Left ventricle myocardium superior (tissue), 1 donor: ENCODE measurements around the gene ARL4D. TPM values are rescaled to one million over a fixed set of nuclear protein-coding genes. Genes with fewer than 3 reads are reported as not detected.
A peak's percentile ranks its signal among the peaks of the same experiment; 100 is the strongest.
"Not testable (repeated sequence)": the region's sequence is repeated elsewhere in the genome, so short reads cannot be mapped to it uniquely, and the experiment has no call there.

Source experiments
- ATAC-seq: fragments of 200-7000 bp; cut with Tn5 transposase; one replicate; pipeline ENCODE4 v1.9.1; 2020; ENCODE audit warnings: mild to moderate bottlenecking, moderate library complexity
- DNase-seq: peaks from one replicate; pipeline ENCODE4 v3.0.0-alpha.2; 2020
- intact Hi-C: fragments of 100-400 bp; cut with micrococcal nuclease; formaldehyde crosslinking; loops from one replicate; pipeline ENCODE4 v1.11.0; 2022
- long read RNA-seq: library from polyadenylated mRNA; unstranded; transcript quantifications from one replicate; pipeline ENCODE4 v2.0.0, GENCODE V29; 2021
- total RNA-seq: library from RNA; stranded (reverse); fragmentation: NEBNext Ultra II Directional; extraction: Animal tissue kit (Norgen Biotek cat#: 25700); gene quantifications from one replicate; pipeline ENCODE4 v1.2.1, GENCODE V29; 2021
- donor health status: DM: no; HTN: yes; CAD: no; lungs with severe emphysema.

Gene ARL4D
- 6.7 TPM for total RNA-seq
- long read RNA-seq, transcript ARL4D-201 (2 exons, 1,612 nt) = major isoform, 9 of 15 reads
- long read RNA-seq, partial matches to known transcripts = 5 of 15 reads
- long read RNA-seq, other reads (novel, unspliced or antisense) = 1 of 15 reads

GRCh38 chr17:43398724-43399595, at the start of gene ARL4D:
ARL4D (plus strand) TSS chr17:43398993; CDS start chr17:43399733, 740 bp downstream.
- intact Hi-C loops = no loop called here
- DNase-seq (peak; percentile 97), ATAC-seq (peak; percentile 94)

GRCh38 chr17:43349142-43349541, 49.7 kb upstream of the ARL4D start:
- intact Hi-C loops = no loop called here
- DNase-seq = no peak
- no peak for ATAC-seq

GRCh38 chr17:43350888-43351361, 47.9 kb upstream of the ARL4D start:
- DNase-seq = no peak
- ATAC-seq = no peak
- intact Hi-C loops = no loop called here

- ATAC-seq = peak; percentile 53
- no peak for DNase-seq
- intact Hi-C loops = no loop called here
Measured at GRCh38 chr17:43351691-43352090, 47.1 kb upstream of the ARL4D start.

GRCh38 chr17:43352579-43353331, 46.0 kb upstream of the ARL4D start:
- DNase-seq (no peak), ATAC-seq (no peak)
- intact Hi-C loops = no loop called here

- intact Hi-C loops = no loop called here
- no peak for DNase-seq
- ATAC-seq = no peak
Measured at GRCh38 chr17:43353393-43353792, 45.4 kb upstream of the ARL4D start.

GRCh38 chr17:43354371-43354770, 44.4 kb upstream of the ARL4D start:
- no peak for ATAC-seq
- intact Hi-C loops = no loop called here
- no peak for DNase-seq

- DNase-seq = no peak
- intact Hi-C loops = no loop called here
- ATAC-seq = no peak
Measured at GRCh38 chr17:43356450-43356849, 42.3 kb upstream of the ARL4D start.

GRCh38 chr17:43356999-43357398, 41.8 kb upstream of the ARL4D start:
- DNase-seq (no peak), ATAC-seq (no peak)
- intact Hi-C loops = no loop called here

GRCh38 chr17:43359469-43360110, 39.2 kb upstream of the ARL4D start:
- DNase-seq (no peak), ATAC-seq (no peak)
- intact Hi-C loops = no loop called here

- intact Hi-C loops = no loop called here
- DNase-seq (no peak), ATAC-seq (peak; percentile 22)
Measured at GRCh38 chr17:43360376-43360738, 38.4 kb upstream of the ARL4D start.

- DNase-seq (peak; percentile 88), ATAC-seq (peak; percentile 86)
- intact Hi-C loops = no loop called here
Measured at GRCh38 chr17:43360739-43361505, 37.9 kb upstream of the ARL4D start.

GRCh38 chr17:43363181-43363925, 35.4 kb upstream of the ARL4D start:
- no peak for DNase-seq
- intact Hi-C loops = no loop called here
- ATAC-seq = no peak

- ATAC-seq (no peak), DNase-seq (no peak)
- intact Hi-C loops = no loop called here
Measured at GRCh38 chr17:43363926-43364285, 34.9 kb upstream of the ARL4D start.

GRCh38 chr17:43365356-43365755, 33.4 kb upstream of the ARL4D start:
- ATAC-seq (no peak), DNase-seq (no peak)
- intact Hi-C loops = no loop called here

GRCh38 chr17:43365921-43366320, 32.9 kb upstream of the ARL4D start:
- DNase-seq, ATAC-seq, intact Hi-C loops: not testable (repeated sequence)

- ATAC-seq (no peak), DNase-seq (peak; percentile 34)
- intact Hi-C loops = no loop called here
Measured at GRCh38 chr17:43366891-43367736, 31.7 kb upstream of the ARL4D start.
